Pulmonary artery endothelial cell (primary cell): ENCODE results near the gene SLC25A47. TPM values are rescaled to one million over a fixed set of nuclear protein-coding genes. Genes with fewer than 3 reads are reported as not detected.

Experiments used
- DNase-seq: peaks from one replicate; pipeline ENCODE4 v3.0.0-alpha.2; 2011; ENCODE audit warnings: low read depth, low spot score
- total RNA-seq: library from RNA; depleted of rRNA; stranded (reverse); fragments of >200 nt; gene quantifications from 2 replicates; pipeline ENCODE4 v1.2.3, GENCODE V29; 2014

The SLC25A47 gene
- total RNA-seq, 1 donor from 2014 or later = not detected

DNA sequence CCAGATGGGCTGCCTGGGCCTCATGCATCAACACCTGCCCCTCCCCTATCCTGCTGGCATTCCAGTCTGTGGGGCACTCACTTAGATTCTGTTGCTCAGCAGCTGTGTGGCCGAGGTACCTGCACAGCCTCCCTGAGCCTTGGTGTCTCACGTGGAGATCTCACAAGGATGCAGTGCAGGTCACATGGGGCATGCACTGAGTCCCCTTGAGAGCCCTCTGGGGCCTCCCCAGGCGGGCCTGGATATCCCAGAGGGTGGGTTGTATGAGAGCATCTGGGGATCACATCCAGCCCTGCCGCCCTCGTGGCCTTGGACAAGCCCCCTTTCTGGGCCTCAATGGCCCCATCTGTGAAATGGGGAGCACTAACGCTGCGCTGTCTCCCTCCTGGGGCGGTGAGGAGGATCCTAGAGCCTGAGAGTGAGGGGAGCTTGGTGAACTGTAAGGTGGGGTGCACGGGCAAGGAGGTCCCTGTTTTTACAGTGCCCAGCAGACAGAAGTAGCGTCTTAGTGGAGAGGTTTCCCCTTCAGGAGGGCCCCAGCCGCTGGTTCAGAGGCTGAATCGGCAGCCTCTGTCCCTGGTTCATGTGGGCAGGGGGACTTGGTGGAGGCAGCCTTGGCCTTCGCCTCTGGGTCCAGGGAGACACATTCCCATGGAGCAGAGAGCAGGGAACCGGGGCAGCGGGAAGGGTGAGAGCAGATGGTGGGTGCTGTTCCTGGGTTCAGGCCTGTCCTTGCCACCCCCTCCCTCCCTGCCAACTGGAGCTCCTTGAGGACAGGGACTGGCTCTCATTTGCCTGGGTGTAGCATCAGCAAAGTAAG, 791 bp upstream of the SLC25A47 start:
- DNase-seq = no peak

DNA sequence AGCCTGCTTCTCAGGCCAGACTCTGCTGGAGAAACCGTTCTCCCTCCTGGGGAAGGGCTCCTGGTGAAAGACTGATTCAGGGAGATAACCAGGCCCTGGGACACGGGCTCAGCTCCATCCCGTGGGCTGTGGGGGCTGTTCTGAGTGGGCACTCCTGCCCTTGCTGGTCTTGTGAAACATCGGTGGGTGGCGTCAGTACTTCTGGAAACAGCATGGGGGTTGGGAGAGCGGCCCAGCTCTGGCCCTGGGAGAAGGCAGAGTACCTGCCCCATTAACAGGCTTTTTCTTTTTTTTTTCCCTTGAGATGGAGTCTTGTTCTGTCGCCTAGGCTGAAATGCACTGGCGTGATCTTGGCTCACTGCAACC, 786 bp downstream of the SLC25A47 start:
- DNase-seq = no peak

GRCh38 chr14:100325231-100325632, 2.1 kb downstream of the SLC25A47 start:
- no peak for DNase-seq

DNA sequence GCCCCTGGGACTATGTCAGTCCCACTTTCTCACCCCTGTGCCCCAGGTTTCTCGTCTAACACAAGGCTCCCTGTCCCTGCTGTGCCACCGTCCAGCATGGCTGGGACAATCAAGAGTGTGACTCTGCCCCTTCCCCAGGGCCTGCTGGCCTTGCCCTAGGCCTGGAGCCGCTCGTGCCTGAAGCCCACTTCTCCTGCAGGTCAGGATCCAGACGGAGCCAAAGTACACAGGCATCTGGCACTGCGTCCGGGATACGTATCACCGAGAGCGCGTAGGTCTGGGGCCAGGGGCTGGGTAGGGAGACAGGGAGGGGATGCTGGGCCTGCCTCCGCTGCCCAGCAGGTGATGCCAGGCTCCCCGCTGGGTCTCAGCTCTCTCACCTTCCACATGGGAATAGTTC, 2.8 kb downstream of the SLC25A47 start:
- no peak for DNase-seq

- DNase-seq = no peak
Observed at GRCh38 chr14:100327128-100327527, 4.0 kb downstream of the SLC25A47 start.

GRCh38 chr14:100328495-100329163, 5.5 kb downstream of the SLC25A47 start:
- no peak for DNase-seq

DNA sequence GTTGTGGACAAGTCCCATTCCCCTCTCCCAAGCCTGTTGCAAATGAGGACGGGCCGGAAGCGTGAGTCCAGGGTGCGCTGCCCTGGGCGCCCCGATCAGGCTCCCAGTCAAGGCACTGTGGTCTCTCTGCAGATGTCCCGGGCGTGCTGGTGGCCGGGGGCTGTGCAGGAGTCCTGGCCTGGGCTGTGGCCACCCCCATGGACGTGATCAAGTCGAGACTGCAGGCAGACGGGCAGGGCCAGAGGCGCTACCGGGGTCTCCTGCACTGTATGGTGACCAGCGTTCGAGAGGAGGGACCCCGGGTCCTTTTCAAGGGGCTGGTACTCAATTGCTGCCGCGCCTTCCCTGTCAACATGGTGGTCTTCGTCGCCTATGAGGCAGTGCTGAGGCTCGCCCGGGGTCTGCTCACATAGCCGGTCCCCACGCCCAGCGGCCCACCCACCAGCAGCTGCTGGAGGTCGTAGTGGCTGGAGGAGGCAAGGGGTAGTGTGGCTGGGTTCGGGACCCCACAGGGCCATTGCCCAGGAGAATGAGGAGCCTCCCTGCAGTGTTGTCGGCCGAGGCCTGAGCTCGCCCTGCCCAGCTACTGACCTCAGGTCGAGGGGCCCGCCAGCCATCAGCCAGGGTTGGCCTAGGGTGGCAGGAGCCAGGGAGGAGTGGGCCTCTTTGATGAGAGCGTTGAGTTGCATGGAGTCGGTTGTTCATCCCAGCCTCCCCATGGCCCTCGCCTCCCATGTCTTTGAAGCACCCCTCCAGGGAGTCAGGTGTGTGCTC, 6.3 kb downstream of the SLC25A47 start:
- DNase-seq = no peak

- no peak for DNase-seq
Observed at GRCh38 chr14:100330007-100330344, 6.8 kb downstream of the SLC25A47 start.

GRCh38 chr14:100330388-100330931, 7.3 kb downstream of the SLC25A47 start:
- no peak for DNase-seq

DNA sequence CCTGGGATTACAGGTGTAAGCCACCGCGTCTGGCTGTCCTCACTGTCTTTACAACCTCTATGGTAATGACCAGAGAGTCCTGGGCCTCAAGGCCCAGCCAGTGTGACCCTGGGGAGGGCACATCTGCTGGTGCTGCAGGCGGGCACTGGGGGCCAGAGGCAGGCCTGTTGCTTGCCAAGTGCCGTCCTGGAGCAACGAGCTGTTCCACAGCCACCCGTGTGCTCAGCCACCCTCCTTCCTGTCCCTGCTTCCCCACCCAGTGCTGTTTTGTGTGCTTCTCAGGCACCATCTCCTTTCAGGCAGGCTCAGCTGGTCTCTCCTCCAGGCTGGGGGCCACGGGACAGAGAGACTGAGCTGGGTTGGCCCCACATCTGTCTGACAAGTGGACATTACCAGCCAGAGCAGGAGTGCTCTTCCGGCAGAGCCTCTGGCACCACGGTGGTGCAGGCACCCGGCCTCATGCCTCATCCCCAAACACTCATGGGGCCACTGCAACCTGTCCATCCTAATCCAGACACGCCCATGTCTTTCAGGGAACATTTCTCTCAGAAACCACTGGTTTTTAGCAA, 9.0 kb downstream of the SLC25A47 start:
- no peak for DNase-seq

- DNase-seq = no peak
Observed at GRCh38 chr14:100332797-100333196, 9.7 kb downstream of the SLC25A47 start.

- DNase-seq = no peak
Observed at GRCh38 chr14:100333311-100333710, 10.2 kb downstream of the SLC25A47 start.

- no peak for DNase-seq
Observed at GRCh38 chr14:100333827-100334226, 10.7 kb downstream of the SLC25A47 start.

DNA sequence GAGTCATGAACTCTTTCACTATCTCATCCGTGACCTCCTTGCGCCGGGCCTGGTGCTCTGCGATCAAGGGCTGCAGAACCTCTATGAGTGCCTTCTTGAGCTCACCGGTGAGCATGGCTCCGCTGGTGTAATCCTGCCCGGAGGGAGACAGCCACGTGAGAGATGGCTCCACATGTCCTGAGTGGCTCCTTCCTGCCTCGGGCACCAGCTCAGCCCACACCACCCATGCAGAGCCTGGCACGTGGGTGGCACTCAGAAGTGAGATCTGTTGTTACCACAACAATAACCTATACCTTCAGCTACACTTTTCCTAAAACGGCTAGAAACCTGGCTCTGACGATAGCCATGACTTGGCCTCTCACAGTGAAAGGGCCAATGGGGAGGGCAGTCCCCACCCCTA, 11.8 kb downstream of the SLC25A47 start:
- no peak for DNase-seq

DNA sequence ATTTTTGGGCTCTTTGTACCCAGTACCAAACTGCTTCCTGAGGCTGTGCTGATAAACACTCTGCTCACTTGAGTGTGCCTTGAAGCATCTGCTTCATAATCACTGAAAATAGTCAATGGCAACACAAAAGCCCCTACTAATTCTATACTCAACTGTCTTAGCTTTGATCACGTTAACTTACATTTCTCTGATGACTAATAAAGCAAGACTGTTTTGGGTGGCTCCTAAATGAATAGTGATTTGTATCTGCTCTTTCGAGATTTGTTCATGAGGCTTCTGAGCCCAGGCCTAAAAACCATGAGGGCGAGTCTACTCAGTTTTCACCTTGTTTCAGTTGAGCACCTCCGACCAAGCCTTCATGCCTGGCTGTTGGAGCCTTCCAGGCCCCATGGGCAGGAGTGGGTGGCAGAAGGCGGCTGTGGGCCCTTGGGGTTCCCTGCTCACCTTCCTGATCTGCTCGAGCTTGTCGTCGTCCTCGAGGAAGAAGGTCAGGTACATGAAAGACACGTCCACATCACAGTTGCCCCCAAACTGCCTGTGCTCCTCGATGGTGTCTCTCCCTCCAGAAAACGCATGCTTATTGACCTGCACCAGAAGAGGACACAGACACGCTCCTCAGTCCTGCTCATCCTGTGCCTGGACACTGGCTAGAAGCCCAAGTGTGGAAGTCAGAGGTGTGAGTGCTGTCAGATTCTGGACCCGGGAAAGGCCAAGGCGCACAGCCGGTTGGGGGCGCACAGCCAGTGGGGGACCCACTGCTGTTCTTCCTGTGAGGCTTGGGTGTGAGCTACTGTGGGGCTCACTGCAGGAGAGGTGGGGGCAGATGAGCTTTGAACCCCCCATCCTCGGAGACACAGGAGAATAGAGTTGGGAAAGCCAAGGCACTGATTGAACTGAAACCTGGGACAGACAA, 13.7 kb downstream of the SLC25A47 start:
- DNase-seq = no peak

- DNase-seq = no peak
Observed at GRCh38 chr14:100339766-100340422, 16.8 kb downstream of the SLC25A47 start.

DNA sequence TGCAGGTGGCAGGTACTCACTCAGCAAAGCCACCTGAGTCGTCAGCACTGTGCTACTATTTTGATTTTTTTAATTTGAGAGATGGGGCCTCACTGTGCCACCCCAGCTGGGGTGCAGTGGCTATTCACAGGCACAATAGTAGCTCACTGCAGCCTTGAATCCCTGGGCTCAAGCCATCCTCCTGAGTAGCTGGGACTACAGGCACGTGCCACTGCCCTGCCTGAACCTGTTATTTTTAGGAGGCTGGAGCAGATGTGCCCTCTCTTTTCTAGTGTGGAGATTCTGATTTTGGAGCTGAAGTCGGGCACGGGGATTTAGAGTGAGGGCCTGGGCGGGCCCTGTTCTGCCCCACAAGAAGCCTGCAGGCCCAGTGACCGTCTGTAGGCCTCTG, 17.3 kb downstream of the SLC25A47 start:
- no peak for DNase-seq

DNA sequence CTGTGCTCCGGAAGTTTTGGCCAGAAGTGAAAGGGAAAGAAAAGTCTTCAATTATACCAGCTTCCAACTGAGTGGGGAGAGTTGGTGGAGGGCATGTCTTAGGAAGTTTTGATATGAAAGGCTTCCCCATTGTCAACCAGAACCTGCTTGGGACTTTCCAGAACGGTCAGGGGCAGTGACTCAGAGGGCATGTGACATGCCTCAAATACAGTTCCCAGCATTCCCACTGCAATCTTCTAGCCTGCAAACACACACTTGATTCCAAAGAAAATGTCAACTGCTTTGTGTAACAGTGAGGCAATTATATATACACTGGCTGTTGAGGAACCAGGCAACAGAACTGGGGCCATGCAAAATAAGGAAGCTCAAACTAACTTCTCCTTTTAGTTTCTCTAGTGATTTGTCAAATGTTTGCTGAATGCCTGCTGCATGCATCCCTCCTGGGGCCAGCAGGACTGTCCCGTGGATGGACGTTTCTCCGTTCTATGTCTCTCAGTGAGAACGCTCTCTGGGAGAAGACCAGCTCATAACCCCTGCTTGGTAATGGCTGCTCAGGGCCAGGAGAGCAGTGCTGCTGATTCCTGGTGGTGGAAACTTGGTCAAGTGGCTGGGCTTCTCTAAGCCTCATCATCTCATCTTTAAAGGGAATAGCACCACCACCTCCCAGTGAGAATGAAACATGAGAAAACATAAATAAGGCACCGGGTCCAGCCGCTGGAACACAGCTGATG, 18.3 kb downstream of the SLC25A47 start:
- DNase-seq = peak; percentile 93

GRCh38 chr14:100342195-100342594, 19.1 kb downstream of the SLC25A47 start:
- no peak for DNase-seq
